Caco-2 (cell line): ENCODE measurements around the gene ERCC2. TPM values are rescaled to one million over a fixed set of nuclear protein-coding genes. Genes with fewer than 3 reads are reported as not detected.

Source experiments
- BruUV-seq: library from RNA; stranded (reverse); fragments of 400-500 nt; replicated peaks from 2 replicates; lab custom pipeline; 2021; lab: Mats Ljungman, UMichigan
- CTCF ChIA-PET: fragments of 300-600 bp; sonication (Branson Sonifier 250); formaldehyde crosslinking; loops from one replicate; lab custom pipeline; 2022; ENCODE audit warnings: antibody characterized with exemption; lab: Charles Lee
- POLR2A ChIA-PET: fragments of 300-600 bp; sonication (Branson Sonifier 250); formaldehyde crosslinking; loops from one replicate; lab custom pipeline; 2022; ENCODE audit warnings: antibody characterized with exemption; lab: Charles Lee
- DNase-seq, 2 experiments: peaks; one replicate each; pipeline versions ENCODE4 v3.0.0 to v3.0.0-alpha.2; 2020 to 2022
- H3K27me3 ChIP-seq: replicated peaks from 2 replicates; pipeline ENCODE4 v1.6.0; 2011; ENCODE audit warnings: low read length; ENCODE audit not compliant: control insufficient read depth, insufficient read depth
- H3K36me3 ChIP-seq: 2 replicates; pipeline ENCODE4 v1.5.1; 2011; ENCODE audit warnings: low read length; ENCODE audit not compliant: control insufficient read depth, insufficient read depth
- H3K4me1 ChIP-seq: fragments of 250-450 bp; sonication (Bioruptor Pico); 2 replicates; pipeline ENCODE4 v1.5.1; 2020; ENCODE audit warnings: mild to moderate bottlenecking
- H3K4me3 ChIP-seq: 2 replicates; pipeline ENCODE4 v1.5.1; 2011; ENCODE audit warnings: low read depth, mild to moderate bottlenecking, control low read depth, low read length
- H3K9me3 ChIP-seq: fragments of 250-450 bp; sonication (Bioruptor Pico); 2 replicates; pipeline ENCODE4 v1.5.1; 2020; ENCODE audit warnings: mild to moderate bottlenecking, moderate library complexity
- H3K27ac Mint-ChIP-seq: one replicate; pipeline ENCODE4 v1.8.0; 2022; ENCODE audit warnings: mixed read lengths; ENCODE audit not compliant: unreplicated experiment
- H3K27me3 Mint-ChIP-seq: one replicate; pipeline ENCODE4 v1.8.0; 2022; ENCODE audit warnings: mixed read lengths; ENCODE audit not compliant: insufficient read depth, unreplicated experiment
- H3K36me3 Mint-ChIP-seq: one replicate; pipeline ENCODE4 v1.8.0; 2022; ENCODE audit warnings: mild to moderate bottlenecking, mixed read lengths; ENCODE audit not compliant: insufficient read depth, unreplicated experiment
- H3K4me1 Mint-ChIP-seq: one replicate; pipeline ENCODE4 v1.8.0; 2022; ENCODE audit warnings: low read depth, mixed read lengths; ENCODE audit not compliant: unreplicated experiment
- H3K4me3 Mint-ChIP-seq: one replicate; pipeline ENCODE4 v1.8.0; 2022; ENCODE audit warnings: mild to moderate bottlenecking, moderate library complexity, mixed read lengths; ENCODE audit not compliant: unreplicated experiment
- H3K9me3 Mint-ChIP-seq: one replicate; pipeline ENCODE4 v1.8.0; 2022; ENCODE audit warnings: mixed read lengths; ENCODE audit not compliant: unreplicated experiment
- CTCF ChIP-seq, 2 experiments: fragments of 200-600 bp in 1 of 2; IDR thresholded peaks; 1 replicate in 1 of 2; 2 replicates in 1 of 2; pipeline versions ENCODE4 v1.5.1 to v1.8.0; 2011 to 2022; ENCODE audit warnings: antibody characterized with exemption in 1 of 2, control low read depth in 1 of 2, inconsistent platforms in 1 of 2, low read depth in 1 of 2, low read length in 1 of 2, mild to moderate bottlenecking in 1 of 2, moderate library complexity in 1 of 2; ENCODE audit not compliant: insufficient read depth in 1 of 2, severe bottlenecking in 1 of 2, unreplicated experiment in 1 of 2
- intact Hi-C: fragments of 100-400 bp; cut with micrococcal nuclease; formaldehyde crosslinking; loops from one replicate; pipeline ENCODE4 v1.10.0; 2022; ENCODE audit not compliant: unreplicated experiment
- total RNA-seq: library from RNA; stranded (reverse); gene quantifications from 2 replicates; pipeline ENCODE4 v1.2.3, GENCODE V29; 2022

ERCC2 gene
- total RNA-seq, 1 experiment from 2014 or later, result 86.8 TPM

- Mint-ChIP-seq H3K27me3 (peaks cover 3% of the 10 kb centered on the region), H3K4me1 (peaks cover 7% of the 10 kb centered on the region), H3K4me3 (no peak overlapping the region), H3K9me3 (no peaks in the 10 kb centered on the region), H3K27ac (no peak overlapping the region), H3K36me3 (no peaks in the 10 kb centered on the region)
- H3K36me3 ChIP-seq, result no peaks in the 10 kb centered on the region
- no peak for DNase-seq
- no TSS peak for BruUV-seq
- intact Hi-C loops, result no loop called here
- no peaks in the 10 kb centered on the region for H3K27me3 ChIP-seq
- H3K4me3 ChIP-seq, result no peak overlapping the region
- no peak for TF ChIP-seq CTCF (IDR thresholded peaks at IDR 0.05; ENCODE audit: insufficient read depth in 1 of 2, low read depth in 1 of 2, low read length in 1 of 2, severe bottlenecking in 1 of 2, unreplicated experiment in 1 of 2)
- ChIA-PET POLR2A (no interaction called here), CTCF (no interaction called here)
- H3K4me1 ChIP-seq, result no peaks in the 10 kb centered on the region
- no peaks in the 10 kb centered on the region for H3K9me3 ChIP-seq
Measured at GRCh38 chr19:45322311-45322710, 48.1 kb downstream of the ERCC2 start.

GRCh38 chr19:45321848-45322247 is 48.5 kb downstream of the ERCC2 start:
- ChIA-PET POLR2A (no interaction called here), CTCF (no interaction called here)
- H3K27ac Mint-ChIP-seq, result no peak overlapping the region
- Histone ChIP-seq H3K36me3 (no peaks in the 10 kb centered on the region), H3K4me1 (no peaks in the 10 kb centered on the region), H3K9me3 (no peaks in the 10 kb centered on the region), H3K4me3 (no peak overlapping the region), H3K27me3 (no peaks in the 10 kb centered on the region)
- no peaks in the 10 kb centered on the region for H3K36me3 Mint-ChIP-seq
- H3K9me3 Mint-ChIP-seq, result no peaks in the 10 kb centered on the region
- peaks cover 4% of the 10 kb centered on the region for H3K27me3 Mint-ChIP-seq
- no peak overlapping the region for H3K4me3 Mint-ChIP-seq
- BruUV-seq, result no TSS peak
- intact Hi-C loops, result no loop called here
- H3K4me1 Mint-ChIP-seq, result peaks cover 7% of the 10 kb centered on the region
- no peak for DNase-seq
- no peak for TF ChIP-seq CTCF (IDR thresholded peaks at IDR 0.05; ENCODE audit: insufficient read depth in 1 of 2, low read depth in 1 of 2, low read length in 1 of 2, severe bottlenecking in 1 of 2, unreplicated experiment in 1 of 2)

- no peaks in the 10 kb centered on the region for H3K36me3 ChIP-seq
- DNase-seq, result no peak
- H3K27me3 ChIP-seq, result 0 out of 2 replicates have a peak, but pooled peaks cover 1% of the 10 kb centered on the region
- no peaks in the 10 kb centered on the region for H3K9me3 ChIP-seq
- H3K36me3 Mint-ChIP-seq, result no peaks in the 10 kb centered on the region
- intact Hi-C loops, result no loop called here
- H3K27me3 Mint-ChIP-seq, result peaks cover 10% of the 10 kb centered on the region
- no peak overlapping the region for H3K27ac Mint-ChIP-seq
- no TSS peak for BruUV-seq
- peaks cover 3% of the 10 kb centered on the region for H3K4me1 Mint-ChIP-seq
- no peaks in the 10 kb centered on the region for H3K4me1 ChIP-seq
- H3K4me3 ChIP-seq, result no peak overlapping the region
- ChIA-PET POLR2A (no interaction called here), CTCF (no interaction called here)
- no peaks in the 10 kb centered on the region for H3K9me3 Mint-ChIP-seq
- no peak for TF ChIP-seq CTCF (IDR thresholded peaks at IDR 0.05; ENCODE audit: insufficient read depth in 1 of 2, low read depth in 1 of 2, low read length in 1 of 2, severe bottlenecking in 1 of 2, unreplicated experiment in 1 of 2)
- H3K4me3 Mint-ChIP-seq, result no peak overlapping the region
Measured at GRCh38 chr19:45320997-45321775, 49.2 kb downstream of the ERCC2 start.
